Naive B cell (primary cell): Measurements from ENCODE around the gene IBSP. TPM values are rescaled to one million over a fixed set of nuclear protein-coding genes. Genes with fewer than 3 reads are reported as not detected.
A peak's percentile ranks its signal among the peaks of the same experiment; 100 is the strongest.

Experiments
- ATAC-seq, 2 donors: fragments of 150-1000 bp; cut with Tn5 transposase; 2 replicates each; pipeline ENCODE4 v1.10.0; 2021; ENCODE audit warnings: low read depth in 2 of 2, mild to moderate bottlenecking in 2 of 2, moderate library complexity in 2 of 2
- DNase-seq: peaks from one replicate; pipeline ENCODE4 v3.0.0; 2022
- H3K27ac Mint-ChIP-seq, 6 donors: one replicate each; pipeline ENCODE4 v1.8.0; 2020 to 2022; ENCODE audit warnings: mild to moderate bottlenecking in 6 of 6, mixed read lengths in 6 of 6, moderate library complexity in 5 of 6, inconsistent platforms in 2 of 6
- H3K27me3 Mint-ChIP-seq, 3 donors: one replicate each; pipeline ENCODE4 v1.8.0; 2021 to 2022; ENCODE audit warnings: mixed read lengths in 3 of 3, mild to moderate bottlenecking in 1 of 3
- H3K36me3 Mint-ChIP-seq, 2 donors: one replicate each; pipeline ENCODE4 v1.8.0; 2020 to 2022; ENCODE audit warnings: mixed read lengths in 2 of 2, inconsistent platforms in 1 of 2, mild to moderate bottlenecking in 1 of 2
- H3K4me1 Mint-ChIP-seq, 3 donors: one replicate each; pipeline ENCODE4 v1.8.0; 2020 to 2022; ENCODE audit warnings: mixed read lengths in 3 of 3, inconsistent platforms in 1 of 3, mild to moderate bottlenecking in 1 of 3, moderate library complexity in 1 of 3
- H3K4me3 Mint-ChIP-seq, 8 donors: one replicate each; pipeline ENCODE4 v1.8.0; 2020 to 2022; ENCODE audit warnings: mild to moderate bottlenecking in 8 of 8, mixed read lengths in 8 of 8, moderate library complexity in 8 of 8, inconsistent platforms in 2 of 8
- H3K9me3 Mint-ChIP-seq, 7 donors: one replicate each; pipeline ENCODE4 v1.8.0; 2020 to 2022; ENCODE audit warnings: mixed read lengths in 7 of 7, mild to moderate bottlenecking in 5 of 7, inconsistent platforms in 2 of 7, moderate library complexity in 1 of 7
- polyA plus RNA-seq, 6 donors: library from polyadenylated mRNA; unstranded; fragments of 300-500 nt; fragmentation: Illumina TruSeq; gene quantifications; one replicate each; pipeline ENCODE4 v1.2.3, GENCODE V29; 2021; ENCODE audit warnings: low read depth in 6 of 6

The IBSP gene
- polyA plus RNA-seq, 6 donors from 2014 or later: not detected

- no peak for DNase-seq
- Mint-ChIP-seq H3K36me3 (no peaks in the 10 kb centered on the region), H3K4me1 (peaks cover 5 to 10% (median 7%) of the 10 kb centered on the region in 3 donors), H3K27ac (no peak overlapping the region), H3K9me3 (no peaks in the 10 kb centered on the region), H3K27me3 (peaks cover 6 to 37% (median 12%) of the 10 kb centered on the region in 3 donors), H3K4me3 (no peak overlapping the region)
- no peak for ATAC-seq
Observed at GRCh38 chr4:87844452-87844851, 45.1 kb downstream of the IBSP start.

DNA sequence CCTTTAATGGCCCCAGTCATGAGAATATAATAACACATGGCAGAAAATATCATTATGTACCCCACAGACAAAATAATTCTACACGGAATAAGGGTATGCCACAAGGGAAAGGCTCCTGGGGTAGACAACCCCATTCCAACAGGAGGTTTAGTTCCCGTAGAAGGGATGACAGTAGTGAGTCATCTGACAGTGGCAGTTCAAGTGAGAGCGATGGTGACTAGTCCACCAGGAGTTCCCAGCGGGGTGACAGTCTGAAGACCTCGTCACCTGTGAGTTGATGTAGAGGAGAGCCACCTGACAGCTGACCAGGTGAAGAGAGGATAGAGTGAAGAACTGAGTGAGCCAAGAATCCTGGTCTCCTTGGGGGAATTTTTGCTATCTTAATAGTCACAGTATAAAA is 46.9 kb downstream of the IBSP start:
- peaks cover 6 to 37% (median 12%) of the 10 kb centered on the region in 3 donors for H3K27me3 Mint-ChIP-seq
- H3K36me3 Mint-ChIP-seq: no peaks in the 10 kb centered on the region
- DNase-seq: no peak
- H3K4me1 Mint-ChIP-seq: peaks cover 7 to 11% (median 10%) of the 10 kb centered on the region in 3 donors
- H3K9me3 Mint-ChIP-seq: no peaks in the 10 kb centered on the region
- no peak for ATAC-seq
- H3K27ac Mint-ChIP-seq: no peak overlapping the region
- H3K4me3 Mint-ChIP-seq: no peak overlapping the region

GRCh38 chr4:87848622-87849351 is 49.4 kb downstream of the IBSP start:
- no peak overlapping the region for H3K27ac Mint-ChIP-seq
- H3K4me3 Mint-ChIP-seq: peak overlapping the region in 6 of 8 donors; percentile 10 to 73 (median 50)
- peak; percentile 9 for DNase-seq

DNA sequence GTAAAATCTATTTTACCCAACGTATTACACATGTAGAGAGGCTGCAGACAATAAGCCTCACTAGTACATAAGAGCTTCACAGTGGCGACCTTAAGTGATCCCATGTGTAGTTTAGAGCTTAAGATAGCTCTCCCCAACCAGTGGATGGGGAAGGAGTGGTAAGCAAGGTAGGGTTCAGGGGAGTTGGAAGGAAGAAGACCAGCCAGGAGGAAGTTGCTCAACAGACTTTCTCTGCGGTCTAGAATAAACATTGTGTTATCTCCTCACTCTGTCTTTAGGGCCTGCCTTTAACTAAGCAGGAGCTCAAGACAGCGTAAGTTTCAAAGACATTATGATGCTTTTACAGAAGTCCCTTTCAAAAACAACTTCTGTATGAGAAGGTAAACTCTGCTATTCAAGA is 50.3 kb downstream of the IBSP start:
- H3K4me1 Mint-ChIP-seq: peaks cover 7 to 11% (median 10%) of the 10 kb centered on the region in 3 donors
- DNase-seq (no peak), ATAC-seq (peak; percentile 26 to 56)
- H3K9me3 Mint-ChIP-seq: no peaks in the 10 kb centered on the region
- peak overlapping the region in 1 of 8 donors; percentile 73 for H3K4me3 Mint-ChIP-seq
- H3K36me3 Mint-ChIP-seq: no peaks in the 10 kb centered on the region
- H3K27ac Mint-ChIP-seq: no peak overlapping the region
- peaks cover 0 to 20% (median 12%) of the 10 kb centered on the region in 3 donors for H3K27me3 Mint-ChIP-seq

More at GRCh38 chr4:87848622-87849351, 49.4 kb downstream of the IBSP start:
- peak; percentile 86 to 93 for ATAC-seq
- Mint-ChIP-seq H3K27me3 (peaks cover 4 to 26% (median 12%) of the 10 kb centered on the region in 3 donors), H3K9me3 (no peaks in the 10 kb centered on the region), H3K4me1 (peaks cover 7 to 11% (median 10%) of the 10 kb centered on the region in 3 donors), H3K36me3 (no peaks in the 10 kb centered on the region)

- peak overlapping the region in 1 of 6 donors; percentile 62 for H3K27ac Mint-ChIP-seq
- no peak for ATAC-seq
Observed at GRCh38 chr4:87851332-87851731, 52.0 kb downstream of the IBSP start.

DNA sequence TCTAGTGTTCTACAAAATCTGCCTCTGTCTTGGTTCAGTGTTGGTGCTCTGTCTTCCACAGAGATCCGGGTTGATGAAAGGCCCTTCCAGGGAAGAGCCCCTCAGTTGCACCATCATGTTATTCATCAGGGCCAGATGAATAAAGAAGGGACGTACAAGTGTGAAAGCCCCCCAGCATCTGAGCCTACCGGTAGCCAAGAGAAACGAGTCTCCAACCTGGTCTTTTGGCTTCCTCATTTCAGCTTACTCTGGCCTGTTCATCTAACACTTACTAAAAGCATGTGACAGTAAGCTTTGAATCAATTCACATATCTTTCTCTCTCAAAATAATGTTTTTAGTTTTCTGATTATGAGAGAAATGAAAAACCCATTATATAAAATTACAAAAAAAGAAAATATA is 52.6 kb downstream of the IBSP start:
- DNase-seq: no peak
- no peak overlapping the region for H3K4me3 Mint-ChIP-seq
- H3K27me3 Mint-ChIP-seq: peaks cover 0 to 3% (median 0%) of the 10 kb centered on the region in 3 donors
- H3K4me1 Mint-ChIP-seq: peaks cover 7 to 11% (median 10%) of the 10 kb centered on the region in 3 donors
- no peaks in the 10 kb centered on the region for H3K36me3 Mint-ChIP-seq
- H3K27ac Mint-ChIP-seq: no peak overlapping the region
- H3K9me3 Mint-ChIP-seq: no peaks in the 10 kb centered on the region
- ATAC-seq: no peak

More at GRCh38 chr4:87851332-87851731, 52.0 kb downstream of the IBSP start:
- DNase-seq: no peak
- no peaks in the 10 kb centered on the region for H3K9me3 Mint-ChIP-seq
- no peaks in the 10 kb centered on the region for H3K36me3 Mint-ChIP-seq
- peaks cover 0 to 8% (median 0%) of the 10 kb centered on the region in 3 donors for H3K27me3 Mint-ChIP-seq
- H3K4me1 Mint-ChIP-seq: peaks cover 7 to 11% (median 10%) of the 10 kb centered on the region in 3 donors
- H3K4me3 Mint-ChIP-seq: no peak overlapping the region

- no peak for ATAC-seq
Observed at GRCh38 chr4:87853108-87853507, 53.8 kb downstream of the IBSP start.

DNA sequence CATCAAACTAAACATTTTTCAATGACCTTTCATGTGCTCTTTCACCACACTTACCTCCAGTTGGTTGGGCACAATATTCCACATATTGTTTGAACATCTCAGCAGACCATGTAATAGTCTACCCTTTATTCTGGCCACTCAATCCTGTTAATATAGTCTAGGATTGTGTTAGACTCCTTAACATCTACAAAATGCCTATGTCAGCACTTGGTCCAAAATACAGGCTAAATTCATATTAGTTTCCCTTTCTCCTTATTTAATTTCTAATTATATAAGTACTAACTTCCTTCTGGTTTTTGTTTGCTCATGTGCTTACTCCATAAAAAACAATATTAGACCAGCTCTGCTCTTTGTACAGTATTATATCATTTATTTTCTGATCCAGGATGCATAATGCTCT is 54.5 kb downstream of the IBSP start:
- H3K4me3 Mint-ChIP-seq: no peak overlapping the region
- H3K4me1 Mint-ChIP-seq: peaks cover 5 to 11% (median 5%) of the 10 kb centered on the region in 3 donors
- no peaks in the 10 kb centered on the region for H3K27me3 Mint-ChIP-seq
- ATAC-seq: no peak
- DNase-seq: no peak
- no peaks in the 10 kb centered on the region for H3K36me3 Mint-ChIP-seq
- no peaks in the 10 kb centered on the region for H3K9me3 Mint-ChIP-seq
- H3K27ac Mint-ChIP-seq: no peak overlapping the region

More at GRCh38 chr4:87853108-87853507, 53.8 kb downstream of the IBSP start:
- H3K4me1 Mint-ChIP-seq: peaks cover 7 to 11% (median 10%) of the 10 kb centered on the region in 3 donors
- DNase-seq: no peak
- H3K27me3 Mint-ChIP-seq: no peaks in the 10 kb centered on the region
- H3K4me3 Mint-ChIP-seq: no peak overlapping the region
- H3K27ac Mint-ChIP-seq: no peak overlapping the region
- H3K9me3 Mint-ChIP-seq: no peaks in the 10 kb centered on the region
- H3K36me3 Mint-ChIP-seq: no peaks in the 10 kb centered on the region

DNA sequence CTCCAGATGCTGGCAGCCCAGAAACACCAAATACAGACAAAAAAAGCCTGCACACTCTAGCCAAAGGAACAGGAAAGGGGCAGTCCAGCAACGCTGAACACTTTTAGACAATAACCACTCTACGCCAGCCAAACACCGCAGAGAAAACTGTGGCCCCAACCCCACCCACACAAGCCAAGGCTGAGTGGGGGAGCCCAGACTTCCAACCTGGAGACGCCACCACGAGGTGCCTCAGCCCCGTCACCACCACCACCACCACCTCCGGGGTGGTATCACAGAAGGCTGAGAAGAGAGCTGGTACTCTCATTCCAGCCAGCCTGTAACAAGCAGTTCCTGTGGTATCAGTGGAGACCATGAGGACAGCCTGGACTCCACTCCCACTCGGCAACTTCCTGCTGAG is 56.2 kb downstream of the IBSP start:
- no peak for ATAC-seq
- Mint-ChIP-seq H3K4me1 (no peaks in the 10 kb centered on the region), H3K27ac (no peak overlapping the region), H3K9me3 (no peaks in the 10 kb centered on the region), H3K36me3 (no peaks in the 10 kb centered on the region), H3K4me3 (no peak overlapping the region), H3K27me3 (no peaks in the 10 kb centered on the region)
- no peak for DNase-seq

DNA sequence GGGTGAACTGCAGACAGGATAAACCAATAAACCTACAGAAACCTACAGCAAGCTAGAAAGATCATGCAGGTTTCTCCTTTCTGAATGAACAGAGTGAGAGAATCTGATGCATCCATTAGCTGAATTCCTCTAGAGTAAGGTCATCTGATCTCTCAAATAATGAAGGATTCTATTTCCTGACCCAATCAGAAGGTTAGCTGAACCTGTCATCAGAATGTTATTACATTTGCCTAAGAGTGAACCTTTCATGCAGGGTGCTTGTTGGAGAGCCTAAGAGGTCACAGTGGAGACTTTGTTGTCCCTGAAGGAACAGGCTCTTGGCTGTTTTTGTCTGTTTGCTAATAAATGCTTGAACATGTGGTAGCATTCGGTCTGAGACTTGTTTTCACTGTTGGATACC is 57.5 kb downstream of the IBSP start:
- ATAC-seq: no peak
- H3K27me3 Mint-ChIP-seq: no peaks in the 10 kb centered on the region
- H3K4me3 Mint-ChIP-seq: no peak overlapping the region
- H3K4me1 Mint-ChIP-seq: no peaks in the 10 kb centered on the region
- H3K27ac Mint-ChIP-seq: no peak overlapping the region
- no peaks in the 10 kb centered on the region for H3K9me3 Mint-ChIP-seq
- DNase-seq: no peak
- H3K36me3 Mint-ChIP-seq: no peaks in the 10 kb centered on the region

DNA sequence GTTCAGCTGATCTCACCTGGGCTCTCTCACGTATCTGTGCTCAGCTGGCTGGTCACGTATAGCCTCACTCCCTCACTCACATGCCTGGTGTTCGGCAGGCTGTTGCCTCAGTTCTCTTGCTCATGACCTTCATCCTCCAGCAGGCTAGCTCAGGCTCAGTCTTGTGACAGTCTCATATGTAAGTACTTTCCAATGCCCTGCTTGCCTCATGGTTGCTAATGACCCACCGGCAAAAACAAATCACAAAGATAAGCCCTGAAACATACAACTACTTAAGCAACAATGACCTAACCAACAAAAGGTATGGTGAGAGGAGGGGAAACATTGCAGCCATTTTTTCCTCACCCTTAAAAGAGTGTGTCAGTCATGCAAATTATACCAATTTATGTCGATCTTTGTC is 58.4 kb downstream of the IBSP start:
- Mint-ChIP-seq H3K4me1 (no peaks in the 10 kb centered on the region), H3K4me3 (no peak overlapping the region), H3K36me3 (no peaks in the 10 kb centered on the region), H3K27ac (no peak overlapping the region), H3K27me3 (no peaks in the 10 kb centered on the region), H3K9me3 (no peaks in the 10 kb centered on the region)
- ATAC-seq: no peak
- DNase-seq: no peak

Other genes starting within 250 kb of the IBSP start
- gene DSPP, start 191.0 kb upstream of the IBSP start, polyA plus RNA-seq: not detected
- not detected for gene DMP1, start 149.3 kb upstream of the IBSP start, polyA plus RNA-seq
- not detected for gene MEPE, start 33.4 kb downstream of the IBSP start, polyA plus RNA-seq
- gene SPP1, start 176.2 kb downstream of the IBSP start, polyA plus RNA-seq: not detected
- 1 to 10 TPM; 1.1 to 5.2 (median 2.2) TPM for gene PKD2, start 208.1 kb downstream of the IBSP start, polyA plus RNA-seq